Body of pancreas (tissue), 4 donors: ENCODE measurements around the gene FAM131B. TPM values are rescaled to one million over a fixed set of nuclear protein-coding genes. Genes with fewer than 3 reads are reported as not detected.

Experiments
- ATAC-seq: fragments of 150-250 bp; one replicate; pipeline ENCODE4 v1.9.1; 2016
- DNase-seq, 4 donors: peaks; one replicate each; pipeline ENCODE4 v3.0.0-alpha.2; 2019
- H3K27ac ChIP-seq, 4 donors: fragments of 200-600 bp; sonication (generic); 1 replicate in 3 of 4; 2 replicates in 1 of 4; pipeline versions ENCODE4 v1.5.1 to v1.6.1; 2016 to 2019; ENCODE audit warnings: mild to moderate bottlenecking in 1 of 4, mixed read lengths in 1 of 4, moderate library complexity in 1 of 4
- H3K27me3 ChIP-seq, 2 donors: fragments of 200-600 bp; sonication (generic); one replicate each; pipeline ENCODE4 v1.6.0; 2016; ENCODE audit warnings: mild to moderate bottlenecking in 1 of 2
- H3K36me3 ChIP-seq, 2 donors: fragments of 200-600 bp; sonication (generic); replicated peaks in 1 of 2; 2 replicates each; pipeline ENCODE4 v1.5.1; 2016; ENCODE audit warnings: low read depth in 2 of 2; ENCODE audit not compliant: insufficient read depth in 1 of 2
- H3K4me1 ChIP-seq: fragments of 200-600 bp; sonication (generic); one replicate; pipeline ENCODE4 v1.6.0; 2016
- H3K4me3 ChIP-seq, 2 donors: fragments of 200-600 bp; sonication (generic); 1 replicate in 1 of 2; 2 replicates in 1 of 2; pipeline ENCODE4 v1.5.1; 2016 to 2019
- H3K9me3 ChIP-seq, 3 donors: fragments of 200-600 bp; sonication (generic); 1 replicate in 2 of 3; 2 replicates in 1 of 3; pipeline ENCODE4 v1.5.1; 2016
- POLR2A ChIP-seq, 3 donors: fragments of 450-650 bp; IDR thresholded peaks; one replicate each; pipeline ENCODE4 v1.6.1; 2016; ENCODE audit warnings: antibody characterized with exemption in 3 of 3, mild to moderate bottlenecking in 2 of 3
- WGBS, 2 donors: methylation state at CpG; one replicate each; pipeline ENCODE4 v1.1.5; 2017; 5-methylcytosine and 5-hydroxymethylcytosine counted together
- intact Hi-C: fragments of 100-400 bp; cut with DNase I; formaldehyde crosslinking; loops from one replicate; pipeline ENCODE4 v1.15.1; 2023
- total RNA-seq, 2 donors: library from RNA; depleted of rRNA; stranded (reverse); fragments of >200 nt; gene quantifications; one replicate each; pipeline ENCODE4 v1.1.0, GENCODE V29; 2016
- TF ChIP-seq, protein P1 (sequence below), 7 experiments: fragments of 450-650 bp in 4 of 7; fragments of 200-600 bp in 3 of 7; sonication (generic) in 3 of 7; IDR thresholded peaks; one replicate each; pipeline ENCODE4 v1.5.1; 2016 to 2019; ENCODE audit warnings: antibody characterized with exemption in 7 of 7

Gene FAM131B
- total RNA-seq, 2 donors from 2014 or later: 0.26 TPM; not detected in 1

DNA sequence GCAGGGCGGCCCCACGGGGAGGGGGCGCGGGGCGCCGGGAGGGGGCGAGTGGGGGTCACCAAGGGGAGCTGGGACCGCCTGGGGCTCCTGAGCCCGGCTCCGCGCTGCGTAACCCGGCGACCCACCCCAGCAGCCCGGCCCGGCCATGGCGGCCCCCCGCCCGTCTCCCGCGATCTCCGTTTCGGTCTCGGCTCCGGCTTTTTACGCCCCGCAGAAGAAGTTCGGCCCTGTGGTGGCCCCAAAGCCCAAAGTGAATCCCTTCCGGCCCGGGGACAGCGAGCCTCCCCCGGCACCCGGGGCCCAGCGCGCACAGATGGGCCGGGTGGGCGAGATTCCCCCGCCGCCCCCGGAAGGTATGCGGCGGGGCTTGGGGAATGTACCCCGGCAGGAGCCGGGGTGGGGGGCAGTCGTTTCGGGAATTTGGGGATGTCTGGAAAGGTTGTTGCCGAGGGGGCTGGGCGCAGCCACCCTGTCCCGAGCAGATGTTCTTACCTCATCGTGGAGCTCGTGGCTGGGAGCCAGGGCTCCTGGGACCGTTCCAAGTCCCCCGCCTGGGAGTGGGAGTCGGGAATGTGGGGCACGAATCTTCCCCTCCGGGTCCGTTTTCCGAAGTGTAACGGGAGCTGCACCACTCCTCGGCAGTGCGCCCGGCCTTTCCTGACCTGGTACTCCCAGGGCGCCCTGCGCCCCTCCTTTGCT lies 19.1 kb upstream of the FAM131B start:
- 5 to 40% methylated on average over 1 to 63 of the region's 64 CpGs for WGBS, 2 donors
- ATAC-seq (peak; percentile 6), DNase-seq (peak; percentile 72 to 82 (median 78))
- Histone ChIP-seq H3K4me3 (peak overlapping the region; percentile 94 to 97), H3K4me1 (peaks cover 44% of the 10 kb centered on the region), H3K27me3 (no peaks in the 10 kb centered on the region), H3K36me3 (no peaks in the 10 kb centered on the region), H3K27ac (peak overlapping the region; percentile 85 to 97 (median 93)), H3K9me3 (no peaks in the 10 kb centered on the region)
- TF ChIP-seq, protein P1, sequence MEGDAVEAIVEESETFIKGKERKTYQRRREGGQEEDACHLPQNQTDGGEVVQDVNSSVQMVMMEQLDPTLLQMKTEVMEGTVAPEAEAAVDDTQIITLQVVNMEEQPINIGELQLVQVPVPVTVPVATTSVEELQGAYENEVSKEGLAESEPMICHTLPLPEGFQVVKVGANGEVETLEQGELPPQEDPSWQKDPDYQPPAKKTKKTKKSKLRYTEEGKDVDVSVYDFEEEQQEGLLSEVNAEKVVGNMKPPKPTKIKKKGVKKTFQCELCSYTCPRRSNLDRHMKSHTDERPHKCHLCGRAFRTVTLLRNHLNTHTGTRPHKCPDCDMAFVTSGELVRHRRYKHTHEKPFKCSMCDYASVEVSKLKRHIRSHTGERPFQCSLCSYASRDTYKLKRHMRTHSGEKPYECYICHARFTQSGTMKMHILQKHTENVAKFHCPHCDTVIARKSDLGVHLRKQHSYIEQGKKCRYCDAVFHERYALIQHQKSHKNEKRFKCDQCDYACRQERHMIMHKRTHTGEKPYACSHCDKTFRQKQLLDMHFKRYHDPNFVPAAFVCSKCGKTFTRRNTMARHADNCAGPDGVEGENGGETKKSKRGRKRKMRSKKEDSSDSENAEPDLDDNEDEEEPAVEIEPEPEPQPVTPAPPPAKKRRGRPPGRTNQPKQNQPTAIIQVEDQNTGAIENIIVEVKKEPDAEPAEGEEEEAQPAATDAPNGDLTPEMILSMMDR (IDR thresholded peaks at IDR 0.05): no peak
- TF ChIP-seq POLR2A (IDR thresholded peaks at IDR 0.05): peak in 1 of 3 donors; percentile 15
- intact Hi-C loops: no loop called here

DNA sequence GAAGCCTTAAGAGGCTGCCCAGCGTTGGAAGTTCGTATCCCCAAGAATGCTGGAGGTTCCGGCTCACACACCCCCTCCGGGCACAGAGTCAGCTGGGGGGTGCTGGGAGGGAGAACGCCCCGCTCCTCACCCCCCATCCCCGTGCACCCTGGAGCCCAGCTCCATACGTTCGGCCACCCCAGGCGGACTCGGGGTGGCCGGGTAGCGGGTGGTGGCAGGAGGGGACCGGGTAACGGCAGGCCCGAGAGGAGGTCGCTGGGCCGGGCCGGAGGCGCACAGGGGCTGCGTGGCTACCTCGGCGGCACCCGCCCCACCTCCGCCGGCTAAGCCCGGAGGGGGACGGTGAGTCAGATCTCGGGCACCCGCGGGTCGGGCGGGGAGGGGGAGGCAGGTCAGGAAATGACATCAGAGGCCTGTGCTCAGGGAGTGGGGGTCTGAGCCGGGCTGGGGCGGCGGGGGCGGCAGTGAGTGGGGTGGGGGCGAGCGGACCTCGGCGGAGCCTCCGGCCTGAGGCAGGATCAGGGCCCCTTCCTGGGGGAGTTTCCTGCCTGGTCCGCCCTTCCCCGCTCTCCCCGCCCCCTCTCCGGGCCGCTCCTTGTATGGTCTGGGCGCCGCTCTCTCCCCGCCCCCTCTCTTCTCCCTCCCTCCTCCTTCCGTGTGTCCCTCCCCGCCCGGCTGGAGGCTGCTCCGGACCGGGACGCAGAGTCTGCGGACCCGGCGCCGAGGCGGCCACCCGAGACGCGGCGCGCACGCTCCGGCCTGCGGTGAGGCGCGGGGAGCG lies 18.3 kb upstream of the FAM131B start, which contains the start of gene ZYX:
Gene ZYX (plus strand): TSS at position 700 of the 781 bp plus-strand sequence. CDS start 227 bp downstream, outside the sequence.
- H3K4me3 ChIP-seq: peak within 1 kb of the TSS; percentile 94 to 97
- peak; percentile 87 for ATAC-seq
- 0 to 1% methylated on average over 9 to 66 of the region's 72 CpGs for WGBS, 2 donors
- TF ChIP-seq, protein P1 (IDR thresholded peaks at IDR 0.05): no peak
- TF ChIP-seq POLR2A (IDR thresholded peaks at IDR 0.05): peak; percentile 89 to 93 (median 90)
- no peaks in the 10 kb centered on the region for H3K9me3 ChIP-seq
- H3K27ac ChIP-seq: peak within 1 kb of the TSS; percentile 85 to 97 (median 93)
- intact Hi-C loops: no loop called here
- H3K4me1 ChIP-seq: peaks cover 38% of the 10 kb centered on the region
- peak; percentile 91 to 95 (median 92) for DNase-seq
- no peaks in the 10 kb centered on the region for H3K27me3 ChIP-seq
- no peaks in the 10 kb centered on the region for H3K36me3 ChIP-seq

DNA sequence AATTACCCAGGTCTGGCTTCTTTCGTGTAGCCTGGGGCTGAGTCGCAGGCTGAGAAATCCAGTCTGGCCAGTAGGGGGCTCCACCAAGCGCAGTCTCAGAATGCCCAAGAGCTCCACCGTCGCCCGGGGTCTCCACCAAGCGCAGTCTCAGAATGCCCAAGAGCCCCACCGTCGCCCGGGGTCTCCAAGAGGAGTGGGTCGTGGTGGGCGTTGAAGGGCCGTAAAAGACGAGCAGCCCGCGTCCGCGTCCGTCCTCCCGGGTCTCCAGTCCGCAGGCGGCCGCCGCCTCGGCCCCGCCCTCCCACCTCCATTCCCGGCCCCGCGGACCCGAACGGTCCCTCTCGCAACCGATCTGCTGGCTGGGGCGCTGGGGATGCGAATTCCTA lies 17.7 kb upstream of the FAM131B start:
- 0% methylated on average over 2 to 35 of the region's 35 CpGs for WGBS, 2 donors
- peak overlapping the region; percentile 61 to 97 for H3K4me3 ChIP-seq
- DNase-seq (peak; percentile 82 to 91 (median 88)), ATAC-seq (peak; percentile 68)
- intact Hi-C loops: no loop called here
- H3K36me3 ChIP-seq: no peaks in the 10 kb centered on the region
- peak overlapping the region; percentile 85 to 97 (median 93) for H3K27ac ChIP-seq
- peaks cover 36% of the 10 kb centered on the region for H3K4me1 ChIP-seq
- TF ChIP-seq, protein P1 (IDR thresholded peaks at IDR 0.05): peak; percentile 82 to 96 (median 86)
- TF ChIP-seq POLR2A (IDR thresholded peaks at IDR 0.05): no peak
- no peaks in the 10 kb centered on the region for H3K27me3 ChIP-seq
- no peaks in the 10 kb centered on the region for H3K9me3 ChIP-seq

DNA sequence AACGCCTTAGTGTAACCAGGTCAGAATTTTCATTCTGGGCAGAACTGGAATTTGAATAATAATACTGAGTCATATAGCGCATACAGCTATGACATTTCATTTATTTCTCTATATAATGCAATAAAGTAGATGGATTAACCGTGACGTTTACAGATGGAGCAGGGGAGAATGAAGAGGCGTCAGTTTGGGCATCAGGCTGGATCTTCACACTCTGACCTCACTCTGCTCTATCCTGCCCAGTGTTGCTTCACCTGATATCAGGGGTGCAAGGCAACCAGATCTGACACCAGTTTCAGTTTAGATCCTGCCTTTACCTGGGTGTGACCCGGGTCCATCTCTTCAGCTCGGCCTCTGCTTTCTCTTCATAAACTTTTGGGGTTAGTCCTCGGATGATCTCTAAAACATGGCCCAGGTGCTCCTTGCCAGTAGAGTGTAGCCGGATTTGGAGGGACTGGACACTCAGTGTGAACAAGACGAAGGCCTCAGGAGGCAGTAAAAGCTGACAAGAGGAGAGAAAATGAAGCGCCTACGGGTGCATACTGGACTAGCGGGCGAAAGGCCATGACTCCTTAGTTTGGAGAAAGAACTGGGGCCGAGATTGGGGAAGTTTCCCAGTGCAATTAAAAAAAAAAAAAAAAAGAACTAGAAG lies 17.2 kb upstream of the FAM131B start:
- Histone ChIP-seq H3K27ac (peak overlapping the region in 3 of 4 donors; percentile 85 to 97 (median 95)), H3K36me3 (no peaks in the 10 kb centered on the region), H3K27me3 (no peaks in the 10 kb centered on the region), H3K4me1 (peaks cover 32% of the 10 kb centered on the region), H3K9me3 (no peaks in the 10 kb centered on the region), H3K4me3 (peak overlapping the region in 1 of 2 donors; percentile 97)
- WGBS, 2 donors: 29 to 32% methylated on average over 15 of the region's 15 CpGs
- TF ChIP-seq POLR2A (IDR thresholded peaks at IDR 0.05): no peak
- ATAC-seq (no peak), DNase-seq (no peak)
- intact Hi-C loops: no loop called here

DNA sequence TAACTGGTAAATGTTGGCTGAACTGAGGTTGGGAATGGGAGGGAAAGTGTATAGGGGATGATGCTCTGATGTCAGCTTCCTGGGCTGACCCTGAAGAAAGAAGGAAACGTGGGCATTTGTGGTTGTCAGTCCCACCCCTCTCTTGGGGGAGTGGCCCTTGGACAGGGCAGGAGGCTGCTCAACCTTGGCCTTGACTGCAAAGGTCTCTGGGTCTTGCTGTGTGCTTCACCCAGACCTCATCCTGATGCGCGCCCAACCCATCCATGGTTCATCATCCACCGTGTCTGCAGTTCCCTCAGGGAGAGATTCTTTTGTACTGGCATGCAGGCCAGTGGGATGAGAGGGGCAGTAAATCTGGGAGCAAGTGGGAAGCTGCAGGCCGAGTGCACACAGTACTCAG lies 13.9 kb upstream of the FAM131B start:
- Histone ChIP-seq H3K36me3 (no peaks in the 10 kb centered on the region), H3K27ac (peak overlapping the region in 1 of 4 donors; percentile 61), H3K4me3 (no peak overlapping the region), H3K9me3 (no peaks in the 10 kb centered on the region), H3K27me3 (no peaks in the 10 kb centered on the region), H3K4me1 (peaks cover 10% of the 10 kb centered on the region)
- intact Hi-C loops: no loop called here
- 69 to 74% methylated on average over 5 of the region's 5 CpGs for WGBS, 2 donors
- DNase-seq: no peak
- no peak for ATAC-seq
- no peak for TF ChIP-seq POLR2A (IDR thresholded peaks at IDR 0.05)
- TF ChIP-seq, protein P1 (IDR thresholded peaks at IDR 0.05): no peak
